ENCODE results near the gene KAT7.
"Not testable (repeated sequence)": the region's sequence is repeated elsewhere in the genome, so short reads cannot be mapped to it uniquely, and the experiment has no call there.

DNA sequence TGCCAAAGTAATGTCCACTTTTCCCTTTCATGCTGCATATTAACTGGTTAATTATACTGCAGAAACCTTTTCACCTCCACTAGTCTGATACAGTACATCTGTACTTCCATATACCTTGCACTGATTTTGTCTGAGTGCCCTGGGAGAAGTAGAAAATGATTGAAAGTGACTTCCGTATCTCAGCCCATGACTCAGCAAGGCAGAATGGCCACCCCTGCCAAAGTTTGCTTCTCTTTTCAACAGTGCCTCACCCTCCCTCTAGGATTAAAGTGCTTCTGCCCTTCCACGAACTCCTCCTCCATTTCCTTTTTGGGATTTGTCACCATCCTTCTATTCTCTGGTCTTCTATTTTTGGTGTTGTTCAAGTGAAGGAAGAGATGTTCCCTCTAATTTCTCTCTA is 39.8 kb downstream of the KAT7 start:
- TF ChIP-seq EZH2 (IDR thresholded peaks at IDR 0.05); POLR2AphosphoS5 (IDR thresholded peaks at IDR 0.05; ENCODE audit: borderline replicate concordance, low read depth, low read length); FOXP2 (optimal IDR thresholded peaks at IDR 0.05; ENCODE audit: control extremely low read depth, extremely low read length, insufficient read depth): not testable (repeated sequence)
